ENCODE results near the gene FBXO41.

FBXO41 gene

GRCh38 chr2:73256618-73256922, 27.7 kb downstream of the FBXO41 start:
- no peak overlapping the region for H3K4me3 ChIP-seq (ENCODE audit: low read depth in 1 of 2, low read length in 2 of 2)
- no peaks in the 10 kb centered on the region for H3K9me3 ChIP-seq (ENCODE audit: control insufficient read depth in 1 of 2, low read length in 2 of 2)
- no peaks in the 10 kb centered on the region for H3K4me1 ChIP-seq (ENCODE audit: control insufficient read depth in 1 of 2, insufficient read depth in 2 of 2, low read length in 2 of 2)
- H3K27ac ChIP-seq (ENCODE audit: low read depth, low read length), result no peak overlapping the region
- no peaks in the 10 kb centered on the region for H3K27me3 ChIP-seq (ENCODE audit: control insufficient read depth in 1 of 2, insufficient read depth in 2 of 2, low read length in 2 of 2)
- peaks cover 8 to 31% of the 10 kb centered on the region in 2 donors for H3K36me3 ChIP-seq (ENCODE audit: control insufficient read depth in 1 of 2, insufficient read depth in 2 of 2, low read length in 2 of 2)
- H3K9ac ChIP-seq (ENCODE audit: low read depth in 1 of 2, low read length in 2 of 2), result no peak overlapping the region

- Histone ChIP-seq H3K9me3 (ENCODE audit: control insufficient read depth in 1 of 2, low read length in 2 of 2) (no peaks in the 10 kb centered on the region), H3K4me1 (ENCODE audit: control insufficient read depth in 1 of 2, insufficient read depth in 2 of 2, low read length in 2 of 2) (no peaks in the 10 kb centered on the region), H3K36me3 (ENCODE audit: control insufficient read depth in 1 of 2, insufficient read depth in 2 of 2, low read length in 2 of 2) (peaks cover 9 to 36% of the 10 kb centered on the region in 2 donors), H3K27me3 (ENCODE audit: control insufficient read depth in 1 of 2, insufficient read depth in 2 of 2, low read length in 2 of 2) (no peaks in the 10 kb centered on the region), H3K27ac (ENCODE audit: low read depth, low read length) (no peak overlapping the region), H3K9ac (ENCODE audit: low read depth in 1 of 2, low read length in 2 of 2) (no peak overlapping the region), H3K4me3 (ENCODE audit: low read depth in 1 of 2, low read length in 2 of 2) (no peak overlapping the region)
These were observed 28.2 kb downstream of the FBXO41 start for GRCh38 chr2:73255907-73256617.

DNA sequence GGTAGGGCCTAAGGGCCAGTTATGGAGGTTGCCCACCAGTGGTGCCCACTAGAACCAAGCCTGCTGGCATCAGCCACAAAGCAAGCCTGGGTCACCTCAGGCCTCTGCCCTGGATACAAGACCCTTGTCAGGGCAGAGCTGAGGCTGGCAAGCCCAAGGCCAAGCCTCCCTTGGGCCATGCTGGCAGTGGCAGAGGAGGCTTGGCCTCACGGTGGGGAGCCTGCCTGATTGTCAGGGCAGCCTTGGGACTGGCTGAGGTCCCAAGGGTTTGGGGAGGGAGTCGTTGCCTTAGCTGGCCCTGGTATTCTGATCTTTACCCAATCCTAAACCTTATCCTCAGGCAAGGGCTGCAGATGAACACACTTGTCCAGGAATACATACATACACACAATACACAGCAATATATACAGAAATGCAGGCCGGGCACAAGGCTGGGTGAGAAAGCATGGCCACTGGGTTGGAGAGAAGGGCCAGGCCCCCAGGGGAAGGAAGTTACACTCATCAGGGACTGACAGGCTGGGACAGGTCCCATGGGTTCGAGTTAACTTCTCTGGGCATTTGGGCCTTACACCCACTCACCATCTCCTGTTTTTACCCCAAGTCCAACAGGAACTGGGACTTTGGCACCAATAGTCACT, 29.2 kb downstream of the FBXO41 start:
- H3K27ac ChIP-seq (ENCODE audit: low read depth, low read length), result no peak overlapping the region
- no peaks in the 10 kb centered on the region for H3K27me3 ChIP-seq (ENCODE audit: control insufficient read depth in 1 of 2, insufficient read depth in 2 of 2, low read length in 2 of 2)
- H3K4me1 ChIP-seq (ENCODE audit: control insufficient read depth in 1 of 2, insufficient read depth in 2 of 2, low read length in 2 of 2), result no peaks in the 10 kb centered on the region
- H3K9ac ChIP-seq (ENCODE audit: low read depth in 1 of 2, low read length in 2 of 2), result no peak overlapping the region
- H3K4me3 ChIP-seq (ENCODE audit: low read depth in 1 of 2, low read length in 2 of 2), result no peak overlapping the region
- H3K9me3 ChIP-seq (ENCODE audit: control insufficient read depth in 1 of 2, low read length in 2 of 2), result no peaks in the 10 kb centered on the region
- H3K36me3 ChIP-seq (ENCODE audit: control insufficient read depth in 1 of 2, insufficient read depth in 2 of 2, low read length in 2 of 2), result peaks cover 18 to 45% of the 10 kb centered on the region in 2 donors

- H3K4me3 ChIP-seq (ENCODE audit: low read depth in 1 of 2, low read length in 2 of 2), result no peak overlapping the region
- no peaks in the 10 kb centered on the region for H3K27me3 ChIP-seq (ENCODE audit: control insufficient read depth in 1 of 2, insufficient read depth in 2 of 2, low read length in 2 of 2)
- H3K9ac ChIP-seq (ENCODE audit: low read depth in 1 of 2, low read length in 2 of 2), result no peak overlapping the region
- H3K27ac ChIP-seq (ENCODE audit: low read depth, low read length), result no peak overlapping the region
- H3K9me3 ChIP-seq (ENCODE audit: control insufficient read depth in 1 of 2, low read length in 2 of 2), result no peaks in the 10 kb centered on the region
- H3K4me1 ChIP-seq (ENCODE audit: control insufficient read depth in 1 of 2, insufficient read depth in 2 of 2, low read length in 2 of 2), result no peaks in the 10 kb centered on the region
- peaks cover 25 to 52% of the 10 kb centered on the region in 2 donors for H3K36me3 ChIP-seq (ENCODE audit: control insufficient read depth in 1 of 2, insufficient read depth in 2 of 2, low read length in 2 of 2)
These were observed 29.8 kb downstream of the FBXO41 start for GRCh38 chr2:73254343-73255006.

DNA sequence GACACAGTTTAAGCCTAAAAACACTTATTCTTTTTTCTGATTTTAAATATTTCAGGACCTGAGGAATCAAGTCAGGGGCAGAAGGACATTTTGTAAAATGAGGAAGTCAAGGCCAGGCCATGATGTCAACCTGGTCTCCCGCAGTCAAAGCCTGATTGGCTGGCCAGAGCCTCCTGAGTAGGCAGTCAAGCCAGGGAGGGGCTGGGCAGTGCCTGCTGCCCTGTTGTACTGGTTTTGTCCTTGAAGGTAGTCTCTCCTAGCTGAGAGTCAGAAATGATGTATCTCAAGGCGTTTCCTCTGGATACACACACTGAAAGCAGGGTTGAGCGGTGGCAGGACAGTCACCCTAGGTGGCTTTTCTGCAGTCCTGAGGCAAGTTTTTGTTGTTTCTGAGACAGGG, 30.4 kb downstream of the FBXO41 start:
- Histone ChIP-seq H3K27ac (ENCODE audit: low read depth, low read length) (no peak overlapping the region), H3K27me3 (ENCODE audit: control insufficient read depth in 1 of 2, insufficient read depth in 2 of 2, low read length in 2 of 2) (no peaks in the 10 kb centered on the region), H3K9ac (ENCODE audit: low read depth in 1 of 2, low read length in 2 of 2) (no peak overlapping the region), H3K4me3 (ENCODE audit: low read depth in 1 of 2, low read length in 2 of 2) (no peak overlapping the region), H3K4me1 (ENCODE audit: control insufficient read depth in 1 of 2, insufficient read depth in 2 of 2, low read length in 2 of 2) (no peaks in the 10 kb centered on the region), H3K9me3 (ENCODE audit: control insufficient read depth in 1 of 2, low read length in 2 of 2) (no peaks in the 10 kb centered on the region), H3K36me3 (ENCODE audit: control insufficient read depth in 1 of 2, insufficient read depth in 2 of 2, low read length in 2 of 2) (peaks cover 30 to 57% of the 10 kb centered on the region in 2 donors)

DNA sequence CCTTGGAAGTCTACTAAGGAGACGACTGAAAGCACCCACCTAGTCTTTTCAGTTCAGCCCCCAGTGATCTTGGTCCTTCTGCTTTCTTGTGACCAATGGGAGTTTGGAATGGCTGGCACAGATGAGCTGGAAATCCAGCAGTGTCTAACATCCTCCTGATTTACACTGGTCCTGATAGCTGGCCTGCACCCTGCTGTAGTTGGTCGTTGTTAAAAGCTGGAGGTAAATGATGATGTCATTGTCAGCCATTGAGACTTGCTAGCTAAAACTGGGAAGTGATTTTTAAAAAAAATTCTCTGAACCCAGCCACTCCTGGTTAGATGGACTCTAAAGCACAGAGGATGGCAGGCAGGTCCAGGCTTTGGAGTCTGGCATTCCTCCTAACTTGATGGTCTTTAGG, 30.9 kb downstream of the FBXO41 start:
- no peaks in the 10 kb centered on the region for H3K27me3 ChIP-seq (ENCODE audit: control insufficient read depth in 1 of 2, insufficient read depth in 2 of 2, low read length in 2 of 2)

DNA sequence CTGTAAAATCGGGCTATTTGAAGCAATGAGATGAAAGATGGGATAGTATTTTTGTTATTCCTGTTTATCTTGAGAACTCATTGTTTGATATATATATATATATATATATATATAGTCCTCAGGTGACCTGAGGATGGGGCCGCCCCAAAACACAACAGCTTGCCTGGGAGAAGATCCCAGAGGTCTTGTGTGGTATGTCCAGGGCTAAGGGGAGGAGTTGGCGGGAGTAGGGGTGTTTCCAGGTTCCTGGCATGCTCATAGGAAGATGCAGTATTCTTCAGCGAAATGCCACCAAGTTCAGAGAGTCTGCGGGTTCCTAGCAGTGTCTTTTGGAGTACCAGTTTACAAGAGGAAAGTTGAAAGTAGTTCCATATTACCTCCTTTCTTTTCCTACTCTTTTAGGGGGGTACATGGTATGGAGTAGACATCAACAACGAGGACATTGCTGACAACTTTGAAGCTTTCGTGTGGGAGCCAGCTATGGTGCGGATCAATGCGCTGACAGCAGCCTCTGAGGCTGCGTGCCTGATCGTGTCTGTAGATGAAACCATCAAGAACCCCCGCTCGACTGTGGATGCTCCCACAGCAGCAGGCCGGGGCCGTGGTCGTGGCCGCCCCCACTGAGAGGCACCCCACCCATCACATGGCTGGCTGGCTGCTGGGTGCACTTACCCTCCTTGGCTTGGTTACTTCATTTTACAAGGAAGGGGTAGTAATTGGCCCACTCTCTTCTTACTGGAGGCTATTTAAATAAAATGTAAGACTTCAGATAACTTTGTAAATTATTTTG, 31.8 kb downstream of the FBXO41 start:
- Histone ChIP-seq H3K9me3 (ENCODE audit: control insufficient read depth in 1 of 2, low read length in 2 of 2) (no peaks in the 10 kb centered on the region), H3K4me3 (ENCODE audit: low read depth in 1 of 2, low read length in 2 of 2) (no peak overlapping the region), H3K27ac (ENCODE audit: low read depth, low read length) (no peak overlapping the region), H3K9ac (ENCODE audit: low read depth in 1 of 2, low read length in 2 of 2) (no peak overlapping the region), H3K27me3 (ENCODE audit: control insufficient read depth in 1 of 2, insufficient read depth in 2 of 2, low read length in 2 of 2) (no peaks in the 10 kb centered on the region), H3K4me1 (ENCODE audit: control insufficient read depth in 1 of 2, insufficient read depth in 2 of 2, low read length in 2 of 2) (no peaks in the 10 kb centered on the region), H3K36me3 (ENCODE audit: control insufficient read depth in 1 of 2, insufficient read depth in 2 of 2, low read length in 2 of 2) (peaks cover 41 to 72% of the 10 kb centered on the region in 2 donors)

More for the DNA sequence above, 30.9 kb downstream of the FBXO41 start:
- no peak overlapping the region for H3K9ac ChIP-seq (ENCODE audit: low read depth in 1 of 2, low read length in 2 of 2)
- no peaks in the 10 kb centered on the region for H3K9me3 ChIP-seq (ENCODE audit: control insufficient read depth in 1 of 2, low read length in 2 of 2)
- H3K4me1 ChIP-seq (ENCODE audit: control insufficient read depth in 1 of 2, insufficient read depth in 2 of 2, low read length in 2 of 2), result no peaks in the 10 kb centered on the region
- H3K4me3 ChIP-seq (ENCODE audit: low read depth in 1 of 2, low read length in 2 of 2), result no peak overlapping the region
- H3K36me3 ChIP-seq (ENCODE audit: control insufficient read depth in 1 of 2, insufficient read depth in 2 of 2, low read length in 2 of 2), result peaks cover 34 to 62% of the 10 kb centered on the region in 2 donors
- no peak overlapping the region for H3K27ac ChIP-seq (ENCODE audit: low read depth, low read length)

DNA sequence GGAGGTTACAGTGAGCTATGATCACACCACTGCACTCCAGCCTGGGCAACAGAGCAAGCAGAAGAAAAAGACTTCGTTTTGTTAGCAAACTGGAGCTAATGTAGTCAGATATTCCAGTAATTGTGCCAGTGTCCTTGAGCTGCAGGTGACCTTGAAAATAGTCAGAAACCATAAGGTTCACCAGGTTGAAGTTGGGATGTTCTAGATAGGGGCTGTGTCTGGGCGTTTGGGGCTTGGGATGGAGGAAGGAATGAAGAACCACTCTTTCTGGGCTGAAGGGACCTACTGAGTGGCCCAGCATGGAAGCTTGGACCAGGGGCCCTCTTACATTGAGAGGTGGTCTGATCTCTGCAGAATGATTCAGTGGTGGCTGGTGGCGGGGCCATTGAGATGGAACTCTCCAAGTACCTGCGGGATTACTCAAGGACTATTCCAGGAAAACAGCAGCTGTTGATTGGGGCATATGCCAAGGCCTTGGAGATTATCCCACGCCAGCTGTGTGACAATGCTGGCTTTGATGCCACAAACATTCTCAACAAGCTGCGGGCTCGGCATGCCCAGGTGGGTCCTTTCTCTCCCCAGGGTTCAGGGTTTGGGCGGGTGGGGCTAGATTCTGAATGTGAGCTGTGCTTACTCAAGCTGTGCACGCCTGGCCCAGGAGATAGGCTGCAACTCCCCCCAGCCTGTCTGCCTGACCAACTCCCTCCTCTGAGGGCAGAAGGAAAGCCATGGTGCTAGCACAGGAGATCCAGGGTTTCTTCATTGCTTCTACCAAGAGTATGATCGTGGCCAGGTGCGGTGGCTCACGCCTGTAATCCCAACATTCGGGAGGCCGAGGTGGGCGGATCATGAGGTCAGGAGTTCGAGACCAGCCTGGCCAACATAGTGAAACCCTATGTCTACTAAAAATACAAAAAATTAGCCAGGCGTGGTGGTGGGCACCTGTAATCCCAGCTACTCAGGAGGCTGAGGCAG, 33.1 kb downstream of the FBXO41 start:
- Histone ChIP-seq H3K27ac (ENCODE audit: low read depth, low read length) (no peak overlapping the region), H3K36me3 (ENCODE audit: control insufficient read depth in 1 of 2, insufficient read depth in 2 of 2, low read length in 2 of 2) (peaks cover 53 to 85% of the 10 kb centered on the region in 2 donors), H3K27me3 (ENCODE audit: control insufficient read depth in 1 of 2, insufficient read depth in 2 of 2, low read length in 2 of 2) (no peaks in the 10 kb centered on the region), H3K9ac (ENCODE audit: low read depth in 1 of 2, low read length in 2 of 2) (no peak overlapping the region), H3K4me3 (ENCODE audit: low read depth in 1 of 2, low read length in 2 of 2) (no peak overlapping the region), H3K4me1 (ENCODE audit: control insufficient read depth in 1 of 2, insufficient read depth in 2 of 2, low read length in 2 of 2) (no peaks in the 10 kb centered on the region), H3K9me3 (ENCODE audit: control insufficient read depth in 1 of 2, low read length in 2 of 2) (no peaks in the 10 kb centered on the region)

DNA sequence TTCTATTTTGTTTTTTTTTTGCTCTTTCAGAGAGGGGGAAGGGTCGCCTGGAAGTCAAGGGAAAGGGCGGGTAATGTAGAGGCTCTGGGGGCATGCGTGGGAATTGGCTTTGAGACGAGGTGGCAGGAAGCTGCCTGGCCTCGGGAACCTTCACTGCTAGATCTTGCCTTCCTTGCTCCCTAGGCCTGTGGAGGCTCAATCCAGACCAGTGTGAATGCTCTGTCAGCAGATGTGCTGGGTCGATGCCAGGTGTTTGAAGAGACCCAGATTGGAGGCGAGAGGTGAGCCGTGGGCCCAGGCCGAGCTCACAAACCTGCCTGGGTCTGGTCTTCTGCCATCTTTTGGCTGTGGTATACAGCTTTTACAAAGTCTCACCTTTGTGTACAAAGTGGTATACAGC, 34.6 kb downstream of the FBXO41 start:
- Histone ChIP-seq H3K4me1 (ENCODE audit: control insufficient read depth in 1 of 2, insufficient read depth in 2 of 2, low read length in 2 of 2) (no peaks in the 10 kb centered on the region), H3K27me3 (ENCODE audit: control insufficient read depth in 1 of 2, insufficient read depth in 2 of 2, low read length in 2 of 2) (no peaks in the 10 kb centered on the region), H3K36me3 (ENCODE audit: control insufficient read depth in 1 of 2, insufficient read depth in 2 of 2, low read length in 2 of 2) (peaks cover 68 to 99% of the 10 kb centered on the region in 2 donors), H3K9me3 (ENCODE audit: control insufficient read depth in 1 of 2, low read length in 2 of 2) (no peaks in the 10 kb centered on the region), H3K27ac (ENCODE audit: low read depth, low read length) (no peak overlapping the region), H3K9ac (ENCODE audit: low read depth in 1 of 2, low read length in 2 of 2) (no peak overlapping the region), H3K4me3 (ENCODE audit: low read depth in 1 of 2, low read length in 2 of 2) (no peak overlapping the region)

All from duodenal mucosa (tissue), 2 donors.